ENCODE results near the gene GP9. TPM values are rescaled to one million over a fixed set of nuclear protein-coding genes. Genes with fewer than 3 reads are reported as not detected.

GP9 gene
- total and polyA plus RNA-seq, 2 experiments from 2014 or later = not detected

DNA sequence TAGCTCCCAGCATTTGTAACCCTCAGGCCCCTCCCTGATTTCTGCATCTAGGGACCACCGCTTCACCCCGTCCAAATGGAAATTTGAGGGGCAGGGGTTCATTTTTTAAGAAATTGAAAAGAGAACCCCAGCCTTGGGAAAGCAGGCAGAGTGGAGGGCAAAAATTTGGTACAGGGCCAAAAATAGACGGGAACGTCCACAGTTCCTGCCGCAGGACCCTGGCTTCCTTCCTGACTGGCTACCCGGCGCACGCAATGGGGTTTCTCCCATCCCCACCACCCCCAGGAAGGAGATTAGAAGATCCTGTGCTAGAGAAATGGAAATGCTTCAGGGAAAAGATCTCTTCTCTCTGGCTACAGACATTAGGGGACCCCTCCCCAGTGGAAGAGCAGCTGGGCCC is 20.9 kb downstream of the GP9 start:
- no peaks in the 10 kb centered on the region for H3K36me3 ChIP-seq (replicated peaks; ENCODE audit: insufficient read depth, low read depth)
- WGBS (ENCODE audit: low lambda C conversion rate, missing lambda C conversion rate) = 93% methylated on average over 8 of the region's 8 CpGs
- H3K4me1 ChIP-seq (ENCODE audit: insufficient read depth) = no peaks in the 10 kb centered on the region
- no peak overlapping the region for H2AFZ ChIP-seq
- H3K79me2 ChIP-seq = no peaks in the 10 kb centered on the region
- H3K4me3 ChIP-seq = no peak overlapping the region
- no peak for DNase-seq (ENCODE audit: low spot score)
- no peaks in the 10 kb centered on the region for H3K9me2 ChIP-seq (replicated peaks; ENCODE audit: insufficient read depth)
- no peak overlapping the region for H3K27ac ChIP-seq
- no peaks in the 10 kb centered on the region for H4K20me1 ChIP-seq (ENCODE audit: insufficient read depth, poor library complexity, severe bottlenecking)
- TF ChIP-seq, protein P1, sequence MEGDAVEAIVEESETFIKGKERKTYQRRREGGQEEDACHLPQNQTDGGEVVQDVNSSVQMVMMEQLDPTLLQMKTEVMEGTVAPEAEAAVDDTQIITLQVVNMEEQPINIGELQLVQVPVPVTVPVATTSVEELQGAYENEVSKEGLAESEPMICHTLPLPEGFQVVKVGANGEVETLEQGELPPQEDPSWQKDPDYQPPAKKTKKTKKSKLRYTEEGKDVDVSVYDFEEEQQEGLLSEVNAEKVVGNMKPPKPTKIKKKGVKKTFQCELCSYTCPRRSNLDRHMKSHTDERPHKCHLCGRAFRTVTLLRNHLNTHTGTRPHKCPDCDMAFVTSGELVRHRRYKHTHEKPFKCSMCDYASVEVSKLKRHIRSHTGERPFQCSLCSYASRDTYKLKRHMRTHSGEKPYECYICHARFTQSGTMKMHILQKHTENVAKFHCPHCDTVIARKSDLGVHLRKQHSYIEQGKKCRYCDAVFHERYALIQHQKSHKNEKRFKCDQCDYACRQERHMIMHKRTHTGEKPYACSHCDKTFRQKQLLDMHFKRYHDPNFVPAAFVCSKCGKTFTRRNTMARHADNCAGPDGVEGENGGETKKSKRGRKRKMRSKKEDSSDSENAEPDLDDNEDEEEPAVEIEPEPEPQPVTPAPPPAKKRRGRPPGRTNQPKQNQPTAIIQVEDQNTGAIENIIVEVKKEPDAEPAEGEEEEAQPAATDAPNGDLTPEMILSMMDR (IDR thresholded peaks at IDR 0.05; ENCODE audit: poor library complexity) = no peak
- TF ChIP-seq EZH2 (IDR thresholded peaks at IDR 0.05; ENCODE audit: borderline replicate concordance) = no peak
- no peak for TF ChIP-seq EZH2phosphoT487 (IDR thresholded peaks at IDR 0.05; ENCODE audit: low read depth, severe bottlenecking, unreplicated experiment)
- H3K4me2 ChIP-seq = no peak overlapping the region
- no peaks in the 10 kb centered on the region for H3K27me3 ChIP-seq
- H3K9me3 ChIP-seq (ENCODE audit: low read depth) = no peaks in the 10 kb centered on the region

DNA sequence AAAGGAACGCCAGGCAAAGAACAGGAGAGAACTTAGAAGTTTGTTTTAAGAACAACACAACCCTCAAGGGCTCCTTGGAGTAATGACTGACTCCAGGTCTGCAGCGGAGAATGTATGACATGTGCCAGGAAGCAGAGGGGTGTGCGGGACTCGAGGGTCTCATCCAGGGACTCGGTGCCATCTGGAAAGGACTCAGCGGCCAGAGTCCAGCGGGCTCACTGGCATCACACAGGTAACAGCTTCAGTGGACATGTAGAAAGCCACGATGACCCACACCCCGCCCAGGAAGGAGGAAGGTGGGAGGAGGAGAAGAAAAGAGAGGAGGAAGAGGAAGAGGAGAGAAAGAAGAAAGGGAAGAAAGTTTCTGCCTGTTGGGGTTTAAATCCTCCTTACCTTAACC is 21.4 kb downstream of the GP9 start:
- H3K9me2 ChIP-seq (replicated peaks; ENCODE audit: insufficient read depth) = no peaks in the 10 kb centered on the region

DNA sequence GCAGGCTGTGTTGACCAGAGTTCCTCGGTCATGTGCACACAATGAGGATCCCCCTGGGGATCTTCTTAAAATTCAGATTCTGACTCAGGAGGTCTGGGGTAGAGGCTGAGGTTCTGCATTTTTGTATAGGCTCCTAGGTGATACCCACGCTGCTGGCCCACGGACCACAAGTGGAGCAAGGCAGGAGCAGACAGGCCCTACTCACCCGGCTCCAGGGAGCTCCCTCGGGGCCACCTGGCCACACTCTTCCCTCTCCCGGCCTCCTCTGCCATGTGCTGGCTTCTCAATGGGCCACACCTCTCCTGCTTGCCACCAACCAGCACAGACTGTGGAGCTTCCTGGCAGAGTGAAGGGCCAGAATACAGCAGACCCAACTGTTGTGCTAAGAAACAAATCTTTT is 23.9 kb downstream of the GP9 start:
- 92% methylated on average over 6 of the region's 6 CpGs for WGBS (ENCODE audit: low lambda C conversion rate, missing lambda C conversion rate)
- TF ChIP-seq EZH2 (IDR thresholded peaks at IDR 0.05; ENCODE audit: borderline replicate concordance) = no peak
- TF ChIP-seq, protein P1 (IDR thresholded peaks at IDR 0.05; ENCODE audit: poor library complexity) = no peak

More for the DNA sequence above, 21.4 kb downstream of the GP9 start:
- Histone ChIP-seq H2AFZ (no peak overlapping the region), H3K4me3 (no peak overlapping the region), H3K4me2 (no peak overlapping the region), H3K79me2 (no peaks in the 10 kb centered on the region), H3K9me3 (ENCODE audit: low read depth) (no peaks in the 10 kb centered on the region), H3K4me1 (ENCODE audit: insufficient read depth) (no peaks in the 10 kb centered on the region), H3K27ac (no peak overlapping the region), H4K20me1 (ENCODE audit: insufficient read depth, poor library complexity, severe bottlenecking) (no peaks in the 10 kb centered on the region), H3K27me3 (no peaks in the 10 kb centered on the region), H3K36me3 (replicated peaks; ENCODE audit: insufficient read depth, low read depth) (no peaks in the 10 kb centered on the region)
- TF ChIP-seq, protein P1 (IDR thresholded peaks at IDR 0.05; ENCODE audit: poor library complexity) = no peak
- no peak for TF ChIP-seq EZH2 (IDR thresholded peaks at IDR 0.05; ENCODE audit: borderline replicate concordance)
- TF ChIP-seq EZH2phosphoT487 (IDR thresholded peaks at IDR 0.05; ENCODE audit: low read depth, severe bottlenecking, unreplicated experiment) = no peak
- 91% methylated on average over 9 of the region's 9 CpGs for WGBS (ENCODE audit: low lambda C conversion rate, missing lambda C conversion rate)
- DNase-seq (ENCODE audit: low spot score) = no peak

More for the DNA sequence above, 23.9 kb downstream of the GP9 start:
- no peak overlapping the region for H2AFZ ChIP-seq
- no peak for DNase-seq (ENCODE audit: low spot score)
- H3K9me2 ChIP-seq (replicated peaks; ENCODE audit: insufficient read depth) = no peaks in the 10 kb centered on the region
- H3K36me3 ChIP-seq (replicated peaks; ENCODE audit: insufficient read depth, low read depth) = no peaks in the 10 kb centered on the region
- H3K4me2 ChIP-seq = no peak overlapping the region
- no peaks in the 10 kb centered on the region for H4K20me1 ChIP-seq (ENCODE audit: insufficient read depth, poor library complexity, severe bottlenecking)
- no peaks in the 10 kb centered on the region for H3K4me1 ChIP-seq (ENCODE audit: insufficient read depth)
- H3K9me3 ChIP-seq (ENCODE audit: low read depth) = no peaks in the 10 kb centered on the region
- no peak overlapping the region for H3K27ac ChIP-seq
- H3K79me2 ChIP-seq = no peaks in the 10 kb centered on the region
- H3K27me3 ChIP-seq = no peaks in the 10 kb centered on the region
- no peak overlapping the region for H3K4me3 ChIP-seq
